Left kidney (tissue), 2 donors: ENCODE data around the gene MTPN. TPM values are rescaled to one million over a fixed set of nuclear protein-coding genes. Genes with fewer than 3 reads are reported as not detected.

Source experiments
- DNase-seq: peaks from one replicate; pipeline ENCODE4 v3.0.0-alpha.2; 2013
- polyA plus RNA-seq: library from polyadenylated mRNA; unstranded; fragments of 120-200 nt; gene quantifications from one replicate; pipeline ENCODE4 v1.2.1, GENCODE V29; 2013; ENCODE audit not compliant: insufficient read length

Gene MTPN
- polyA plus RNA-seq, 1 donor: 163 TPM

DNA sequence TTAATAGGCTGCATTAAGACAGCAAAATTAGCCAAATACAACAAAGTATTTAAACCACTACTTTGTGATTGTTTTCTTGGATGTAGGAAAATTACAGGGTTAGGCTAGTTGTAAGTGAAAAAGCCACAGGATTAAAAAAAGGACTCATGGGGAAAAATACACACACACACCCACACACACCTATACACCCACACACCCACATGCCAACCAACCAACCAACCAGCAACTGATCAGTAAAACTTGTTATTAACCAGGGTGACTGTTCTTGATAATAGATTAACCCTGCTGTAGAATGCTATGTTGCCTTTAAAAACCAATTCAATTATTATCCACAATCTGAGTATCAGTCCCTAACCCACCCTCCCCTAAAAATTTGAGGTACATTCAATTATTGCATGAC, 49.0 kb downstream of the MTPN start:
- no peak for DNase-seq

DNA sequence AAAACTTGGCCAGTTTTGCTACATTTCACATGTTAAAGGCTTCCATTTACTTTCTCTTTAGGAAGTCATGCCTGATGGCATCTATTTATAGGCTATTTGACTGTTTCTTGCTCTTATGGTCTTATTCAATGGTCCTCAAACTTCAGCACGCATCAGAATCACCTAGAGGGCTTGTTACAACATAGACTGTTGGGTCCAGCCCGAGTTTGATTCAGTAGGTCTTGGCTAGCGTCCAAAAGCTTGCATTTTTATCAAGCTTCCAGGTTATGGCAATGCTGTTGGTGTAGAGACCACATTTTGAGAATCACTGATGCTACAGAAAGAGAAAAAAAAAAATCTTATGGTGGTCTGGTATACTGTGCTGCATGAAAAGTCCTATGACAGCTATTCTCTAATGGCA, 51.9 kb downstream of the MTPN start:
- DNase-seq: no peak

DNA sequence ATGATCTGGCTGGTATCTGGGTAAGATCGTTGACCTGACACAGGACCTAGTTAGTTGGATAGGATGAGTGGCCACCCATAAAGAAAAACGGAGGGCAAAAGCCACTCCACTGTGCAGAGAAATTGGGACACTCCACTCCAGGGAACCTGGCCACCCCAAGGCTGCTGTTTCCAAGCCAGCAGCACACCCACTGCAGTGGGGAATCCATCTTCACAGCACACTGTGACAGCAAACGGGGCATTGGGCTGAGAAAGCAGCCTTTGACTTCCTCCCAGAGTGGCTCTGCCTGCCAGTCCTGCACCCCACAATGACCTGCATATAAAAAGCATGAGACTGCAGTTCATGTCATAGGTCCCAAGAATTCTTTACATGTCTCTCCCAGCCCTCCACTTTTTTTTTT, 52.9 kb downstream of the MTPN start:
- DNase-seq: no peak

DNA sequence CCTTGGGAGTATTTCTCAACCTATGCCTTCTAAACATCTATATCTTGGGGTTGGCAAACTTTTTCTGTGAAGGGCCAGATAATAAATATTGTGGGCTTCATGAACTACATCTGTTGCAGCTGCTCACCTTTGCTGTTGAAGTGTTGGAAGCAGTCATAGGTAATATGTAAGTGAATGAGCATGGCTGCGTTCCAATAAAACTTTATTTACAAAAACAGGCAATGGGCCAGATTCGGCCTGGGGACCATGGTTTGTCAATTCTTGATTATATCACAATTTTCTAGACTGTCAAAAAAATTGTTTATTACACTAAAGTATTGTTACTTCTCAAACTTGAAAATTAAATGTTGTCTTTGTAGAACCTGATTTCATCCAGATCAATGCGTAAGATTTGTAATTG, 54.9 kb downstream of the MTPN start:
- no peak for DNase-seq

DNA sequence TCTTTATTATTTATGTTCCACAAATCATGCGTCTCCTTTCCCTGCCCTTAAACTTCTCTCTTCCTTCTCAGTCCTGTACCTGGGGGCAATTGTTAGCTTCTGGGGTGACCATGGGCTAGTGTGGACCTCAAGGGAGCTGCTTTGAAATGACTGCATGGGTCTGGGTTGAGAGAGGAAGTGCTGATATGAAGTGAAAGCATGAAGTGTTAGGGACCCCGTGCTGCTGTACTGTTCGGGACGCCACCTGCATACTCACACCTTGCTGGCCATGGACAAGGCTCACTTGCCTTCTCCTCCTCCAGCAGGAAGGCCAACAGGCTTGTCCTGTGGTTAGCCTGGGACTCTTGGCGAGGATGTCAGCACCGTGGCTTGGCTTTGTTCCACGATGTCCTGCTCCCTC, 56.7 kb downstream of the MTPN start:
- DNase-seq: no peak

DNA sequence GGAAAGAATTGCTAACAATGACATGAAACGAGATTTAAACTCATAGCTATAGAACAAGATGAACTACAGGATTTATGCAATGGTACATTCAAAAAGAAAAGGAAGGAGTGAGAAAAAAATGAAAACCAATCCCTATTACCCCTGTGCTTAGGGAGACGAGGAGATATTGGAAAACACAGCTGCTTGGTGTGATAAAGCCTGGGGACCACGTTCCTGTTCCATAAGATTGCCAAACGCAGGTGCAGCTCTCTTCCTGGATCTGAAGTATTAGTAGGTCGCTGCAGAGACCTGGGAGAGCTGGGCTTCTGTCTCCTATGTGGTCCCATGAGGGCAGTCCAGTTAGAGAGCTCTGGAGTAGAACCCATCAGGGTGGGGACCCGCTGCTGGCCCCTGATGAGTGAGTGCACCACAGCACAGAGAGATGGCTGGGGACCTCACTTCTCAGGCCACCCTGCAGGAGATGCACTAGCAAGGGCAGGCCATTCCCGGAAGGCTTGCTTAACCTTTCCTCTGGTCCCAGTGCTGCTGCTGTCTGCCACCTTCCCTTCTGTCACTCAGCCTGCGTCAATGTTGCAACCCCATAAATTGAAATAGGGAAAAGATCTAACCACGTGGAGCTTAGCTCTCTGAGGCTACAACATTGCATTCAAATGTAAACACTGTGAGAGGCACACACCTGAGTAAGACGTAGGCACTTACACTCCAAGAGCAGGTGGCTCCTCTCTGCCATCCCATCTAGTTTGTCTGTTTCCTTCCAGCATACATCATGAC, 57.9 kb downstream of the MTPN start:
- no peak for DNase-seq

DNA sequence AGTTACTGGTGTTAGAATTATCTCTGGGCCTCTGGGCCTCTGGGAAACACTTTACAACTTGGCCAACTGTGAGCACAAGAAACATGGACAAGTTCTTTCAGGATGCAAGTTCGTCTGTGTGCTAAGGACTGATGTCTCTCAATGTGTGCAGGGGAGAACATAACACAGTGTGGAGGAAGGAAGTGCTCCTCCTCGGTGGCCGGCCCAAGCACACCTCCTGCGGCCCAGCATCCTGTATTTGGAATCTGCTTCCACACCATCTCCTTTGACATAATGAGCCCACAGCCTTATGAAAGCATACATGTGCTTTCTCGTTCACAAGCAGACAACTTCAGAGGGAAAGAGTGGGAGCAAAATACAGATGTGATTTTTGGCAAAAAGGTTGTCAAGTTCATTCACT, 59.0 kb downstream of the MTPN start:
- no peak for DNase-seq

DNA sequence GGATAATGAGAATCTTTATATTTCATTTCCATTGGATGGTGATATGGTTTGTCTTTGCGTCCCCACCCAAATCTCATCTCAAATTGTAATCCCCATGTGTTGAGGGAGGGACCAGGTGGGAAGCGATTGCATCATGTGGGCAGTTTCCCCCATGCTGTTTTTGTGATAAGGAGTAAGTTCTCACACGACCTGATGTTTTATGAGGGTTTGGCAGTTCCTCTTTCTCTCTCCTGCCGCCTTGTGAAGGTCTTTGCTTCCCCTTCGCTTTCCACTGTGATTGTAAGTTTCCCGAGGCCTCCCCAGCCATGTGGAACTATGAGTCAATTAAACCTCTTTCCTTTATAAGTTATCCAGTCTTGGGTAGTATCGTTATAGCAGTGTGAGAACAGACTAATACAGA, 59.4 kb downstream of the MTPN start:
- no peak for DNase-seq

DNA sequence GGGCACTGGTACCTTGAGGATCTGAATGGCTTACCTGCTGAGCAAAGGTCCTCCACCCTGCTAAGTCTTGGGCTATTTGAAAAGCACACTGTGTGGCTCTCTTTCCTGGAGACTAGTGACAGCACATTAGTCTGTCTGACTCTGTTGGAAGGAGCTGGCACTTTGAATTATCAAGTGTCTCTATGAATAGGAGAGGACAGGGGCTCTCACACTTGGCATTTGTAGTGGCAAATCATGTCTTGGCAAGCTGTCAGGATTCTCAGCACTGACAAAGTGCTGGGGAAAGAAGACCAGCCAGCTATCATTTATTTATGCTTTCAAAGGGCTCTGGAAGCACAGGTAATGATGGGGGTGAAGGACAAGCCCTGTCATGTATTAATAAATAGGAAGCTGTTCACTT, 62.8 kb downstream of the MTPN start:
- no peak for DNase-seq

DNA sequence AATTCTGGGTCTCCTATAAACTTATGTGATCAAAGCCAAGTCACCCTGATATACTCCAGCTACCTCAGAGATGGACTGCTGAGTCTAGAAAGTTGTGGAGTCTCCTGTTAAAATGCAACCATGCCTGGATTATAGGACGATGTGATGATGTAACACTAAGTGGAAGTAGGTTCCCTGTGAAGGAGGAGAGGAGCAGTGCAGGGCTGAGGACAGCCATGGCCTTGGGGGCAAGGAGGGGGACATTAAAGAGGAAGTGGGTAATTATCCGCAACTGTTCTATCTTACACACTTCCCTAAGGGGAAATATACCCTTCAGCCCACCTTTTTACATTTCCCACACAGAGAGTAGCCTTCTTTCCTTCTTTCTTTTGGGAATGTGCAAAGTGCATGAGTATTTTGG, 63.8 kb downstream of the MTPN start:
- no peak for DNase-seq

DNA sequence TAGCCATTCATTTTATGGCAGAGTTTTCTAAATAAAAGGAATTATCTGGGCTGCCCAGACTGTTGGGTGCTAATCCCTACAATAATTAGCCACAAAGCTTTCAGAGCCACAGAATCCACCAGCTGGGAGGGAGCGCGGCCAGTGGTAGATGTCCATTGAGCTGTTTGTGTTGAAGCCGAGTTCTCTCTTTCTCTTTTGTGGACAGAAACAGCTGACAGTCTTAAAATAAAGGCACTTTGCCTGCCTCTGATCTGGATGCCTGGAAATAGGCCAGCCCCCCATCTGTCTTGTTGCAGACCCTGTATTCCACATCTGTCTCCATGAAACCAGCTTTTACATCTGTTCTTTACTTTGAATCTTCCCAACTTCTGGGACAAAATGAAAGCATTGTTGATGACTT, 66.1 kb downstream of the MTPN start:
- peak; percentile 49 for DNase-seq

DNA sequence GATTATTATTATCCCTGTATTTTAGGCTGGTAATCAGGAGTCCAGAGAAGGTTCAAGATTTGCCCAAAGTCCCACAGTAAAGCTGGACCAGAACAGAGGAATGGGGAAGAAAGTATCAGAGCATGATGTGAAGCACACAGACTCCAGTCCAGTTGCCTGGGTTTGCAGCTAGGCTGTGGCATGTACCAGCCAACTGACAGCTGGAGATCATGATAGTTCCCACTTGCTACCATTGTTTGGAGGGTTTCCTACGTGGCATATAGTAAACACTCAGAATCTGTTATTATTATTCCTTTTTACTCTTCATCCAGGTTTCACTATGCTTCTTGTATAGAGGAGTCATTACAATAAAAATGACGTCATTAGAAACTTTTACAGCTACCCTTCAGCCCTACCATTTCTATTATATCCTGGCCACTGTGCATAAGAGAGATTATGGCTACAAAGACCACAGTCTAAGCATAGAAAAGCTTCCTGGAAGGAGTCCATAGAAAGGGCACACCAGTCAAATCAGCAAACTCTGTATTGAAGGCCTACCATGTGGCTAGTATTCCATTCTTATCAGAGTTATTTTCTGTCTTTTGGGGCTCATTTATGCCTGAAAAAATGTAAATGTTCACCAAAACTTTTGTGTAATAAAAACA, 66.6 kb downstream of the MTPN start:
- no peak for DNase-seq

DNA sequence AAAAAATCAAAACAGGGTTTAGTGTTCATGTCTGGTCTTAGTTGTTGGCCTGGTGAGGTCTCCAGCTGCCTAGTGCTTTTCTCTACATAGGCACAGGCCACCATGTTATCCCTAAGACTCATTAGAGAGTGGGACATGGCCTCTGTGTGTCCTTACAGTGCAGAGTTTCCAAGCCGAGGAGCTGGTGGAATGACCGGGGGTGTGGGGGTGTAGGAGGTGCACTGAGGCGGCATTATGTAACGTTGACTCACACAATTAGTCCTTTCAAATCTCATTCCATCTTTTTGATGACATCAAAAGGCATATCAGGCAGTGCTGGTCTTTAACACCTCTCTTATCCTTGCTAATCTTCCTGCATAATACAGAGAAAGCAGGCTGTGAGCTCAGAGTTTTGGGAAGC, 71.3 kb downstream of the MTPN start:
- no peak for DNase-seq

DNA sequence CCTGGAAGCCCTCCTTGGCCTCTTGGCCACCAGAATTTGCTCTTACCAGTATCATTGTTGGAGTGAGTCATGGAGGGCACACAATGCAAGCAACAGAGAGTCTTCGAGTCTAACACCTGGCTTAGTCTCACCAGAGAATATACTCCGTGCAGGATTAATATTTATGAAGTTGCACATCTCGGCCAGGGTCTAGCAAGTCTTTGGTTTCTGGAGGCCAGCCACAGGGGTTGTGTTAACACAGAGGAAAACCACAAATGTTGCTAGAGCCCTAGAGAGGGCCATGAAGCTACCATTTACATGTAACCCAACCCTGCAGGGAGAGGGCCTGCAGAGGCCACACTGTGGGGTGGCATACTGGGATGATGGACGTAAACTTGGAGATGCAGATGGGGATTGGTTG, 71.8 kb downstream of the MTPN start:
- DNase-seq: no peak

DNA sequence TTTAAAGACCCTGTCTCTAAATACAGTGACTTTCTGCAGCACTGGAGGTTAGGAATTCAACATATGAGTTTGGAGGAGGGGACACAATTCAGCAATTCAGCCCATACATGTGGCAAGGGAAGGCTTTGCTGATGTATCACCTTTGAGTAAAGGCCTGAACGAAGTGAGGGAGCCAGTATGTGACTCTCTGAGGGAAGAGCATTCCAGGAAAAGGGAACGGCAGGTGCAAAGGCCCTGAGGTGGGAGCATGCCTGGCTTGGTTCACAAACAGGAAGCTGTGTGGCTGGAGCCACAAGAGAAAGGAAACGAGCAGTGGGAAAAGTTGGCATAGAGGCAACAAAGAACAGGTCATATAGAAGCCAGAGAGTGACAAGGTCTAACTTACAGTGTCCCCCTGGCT, 72.9 kb downstream of the MTPN start:
- no peak for DNase-seq

DNA sequence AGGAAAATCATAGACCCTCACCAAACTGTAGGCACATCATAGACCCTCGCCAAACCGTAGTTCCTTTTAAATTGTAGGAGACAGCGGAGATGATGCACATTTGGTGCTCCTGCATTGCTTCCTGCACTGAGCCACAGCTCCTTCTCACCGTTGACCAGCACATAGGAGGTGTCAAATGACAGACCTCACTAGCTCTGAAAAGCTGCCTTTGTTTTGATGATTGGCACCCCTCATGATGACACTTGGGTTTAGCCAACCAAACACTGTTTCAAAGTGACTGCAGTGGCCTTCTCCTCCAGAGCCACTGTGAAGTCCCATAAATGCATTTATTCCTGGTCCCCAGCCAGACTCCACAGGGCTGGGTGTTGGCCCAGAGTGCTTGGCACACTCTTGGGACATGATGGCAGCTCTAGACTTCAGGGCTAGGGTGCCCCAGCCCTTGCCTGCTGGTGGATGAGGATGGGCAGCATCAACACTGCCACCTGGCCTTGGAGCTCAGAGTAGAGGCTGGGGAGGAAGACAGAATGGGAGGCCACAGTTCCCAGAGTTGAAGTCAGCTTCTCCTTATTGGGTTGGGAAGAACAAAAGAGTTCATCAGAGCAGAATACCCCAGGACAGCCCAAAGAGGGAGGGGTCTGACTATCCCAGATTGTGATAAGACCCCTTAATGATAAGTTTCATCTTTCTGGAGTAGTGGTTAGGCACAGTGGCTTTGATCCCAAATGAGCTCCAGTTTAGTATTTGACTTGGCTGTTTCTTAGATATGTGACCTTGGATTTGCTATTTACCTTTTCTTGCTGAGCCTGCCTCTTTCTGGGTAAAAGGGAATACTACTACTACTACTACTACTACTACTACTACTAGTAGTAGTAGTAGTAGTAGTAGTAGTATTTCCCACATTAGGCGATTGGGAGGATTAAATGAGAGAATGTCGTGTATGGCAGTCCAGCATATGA, 75.3 kb downstream of the MTPN start:
- DNase-seq: no peak

DNA sequence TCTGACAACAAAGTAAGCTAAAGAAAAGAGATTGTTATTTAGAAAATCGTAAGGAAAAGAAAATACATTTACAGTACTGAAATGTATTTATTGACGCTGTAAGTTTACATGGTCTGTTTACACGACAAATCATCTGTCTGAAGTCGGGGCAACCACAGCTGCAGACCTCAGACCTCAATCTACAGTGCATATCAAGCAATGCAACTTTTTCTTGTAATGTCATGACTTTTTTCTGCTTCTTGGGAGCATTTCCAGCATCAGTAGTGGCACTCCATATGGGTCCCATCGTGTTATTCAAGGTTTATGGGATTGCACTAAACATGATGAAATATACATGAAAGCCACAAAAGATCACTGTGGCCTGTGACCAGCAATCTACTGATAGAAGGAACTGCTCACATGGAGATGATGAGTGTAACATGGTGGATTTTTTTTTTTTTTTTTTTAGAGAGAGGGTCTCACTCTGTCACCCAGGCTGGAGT, 77.1 kb downstream of the MTPN start:
- peak; percentile 40 for DNase-seq

DNA sequence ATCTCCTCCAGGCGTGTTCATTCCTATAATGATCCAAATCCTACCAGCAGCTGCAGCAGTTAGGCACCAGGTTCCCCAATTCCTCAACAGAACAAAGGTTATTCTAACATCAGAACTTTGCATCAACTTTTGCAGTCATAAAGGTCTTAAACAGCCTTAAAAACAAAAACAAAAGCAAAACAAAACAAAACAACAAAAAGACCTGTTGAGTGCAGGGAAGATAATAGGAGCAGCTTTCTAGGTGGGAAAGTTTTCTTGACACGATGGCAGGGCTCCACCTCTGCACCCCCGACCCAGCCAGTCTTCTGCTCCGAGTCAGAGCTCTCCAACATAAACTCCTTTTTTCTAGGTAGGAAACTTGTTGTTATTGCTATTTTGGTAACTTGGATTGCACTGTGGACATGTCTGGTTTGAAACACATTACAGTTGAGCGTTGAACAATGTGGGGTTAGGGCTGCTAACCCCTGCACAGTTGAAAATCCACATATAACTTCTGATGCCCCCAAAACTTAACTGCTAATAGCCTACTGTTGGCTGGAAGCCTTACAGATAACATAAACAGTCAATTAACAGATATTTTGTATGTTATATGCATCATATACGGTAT, 77.6 kb downstream of the MTPN start:
- DNase-seq: no peak

DNA sequence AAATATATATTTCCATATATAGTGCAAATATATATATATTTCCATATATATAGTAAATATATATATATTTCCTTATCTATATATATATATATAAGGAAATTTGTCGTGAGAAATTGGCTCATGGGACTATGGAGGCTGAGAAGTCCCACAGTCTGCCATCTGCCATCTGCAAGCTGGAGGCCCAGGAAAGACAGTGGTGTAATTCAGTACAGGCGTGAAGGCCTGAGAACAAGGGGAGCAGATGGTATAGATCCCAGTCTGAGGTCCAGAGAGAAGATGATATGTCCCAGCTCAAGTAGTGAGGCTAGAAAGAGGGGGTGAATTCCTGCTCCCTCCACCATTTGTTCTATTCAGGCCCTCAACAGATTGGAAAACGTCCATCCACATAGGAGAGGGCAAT, 78.9 kb downstream of the MTPN start:
- DNase-seq: no peak

DNA sequence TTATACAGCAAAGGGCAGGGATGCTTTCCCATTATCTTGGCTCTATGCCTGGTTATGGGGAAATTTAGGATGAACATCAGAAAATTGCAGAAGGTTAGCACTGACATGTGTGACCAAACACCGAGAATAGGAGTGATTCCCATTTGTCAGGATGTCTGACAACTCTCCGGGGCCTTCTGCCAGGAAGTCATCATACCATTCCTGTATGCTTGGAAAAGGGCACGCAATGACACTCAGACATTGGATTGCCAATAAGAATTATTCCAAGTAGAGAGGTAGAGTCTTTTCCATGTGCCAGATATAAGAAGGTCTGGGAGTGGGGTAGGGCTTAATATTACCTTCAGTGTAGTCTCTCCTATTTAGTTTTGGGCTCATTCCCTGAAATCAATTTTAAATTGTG, 82.3 kb downstream of the MTPN start:
- no peak for DNase-seq

DNA sequence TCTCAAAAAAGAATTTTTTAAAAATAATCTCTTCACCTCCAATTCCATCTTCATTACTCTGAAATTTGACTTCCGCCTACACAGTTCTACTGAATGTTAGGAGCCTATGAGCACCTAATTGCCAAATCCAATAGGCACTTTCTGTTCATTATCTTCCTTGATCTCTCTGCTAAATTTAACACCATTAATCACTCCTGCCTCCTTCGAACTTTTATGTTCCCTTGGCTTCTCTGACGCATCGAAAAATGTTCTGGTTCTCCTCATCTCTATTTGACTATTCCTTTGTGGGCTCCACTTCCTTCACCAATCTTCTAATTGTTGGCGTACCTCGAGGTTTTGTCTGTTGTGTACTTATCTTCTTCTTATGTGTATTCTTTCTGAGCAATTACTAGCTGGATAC, 87.3 kb downstream of the MTPN start:
- DNase-seq: no peak

DNA sequence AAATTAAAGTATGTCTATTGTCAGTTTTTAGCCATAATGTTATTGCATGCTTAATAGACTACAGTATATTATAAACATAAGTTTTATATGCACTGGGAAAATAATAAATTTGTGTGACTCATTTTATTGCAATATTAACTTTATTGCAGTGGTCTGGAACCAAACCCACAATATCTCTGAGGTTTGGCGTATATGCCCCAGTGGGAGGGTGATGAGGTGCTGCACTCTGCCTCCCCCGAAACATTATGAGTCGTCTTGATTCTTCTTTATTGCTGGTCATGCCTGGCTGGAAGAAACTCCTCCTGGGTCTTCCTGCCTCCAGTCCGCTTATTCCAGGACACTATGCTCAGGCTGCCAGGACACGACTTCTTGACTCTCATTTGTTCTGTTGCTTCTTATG, 88.4 kb downstream of the MTPN start:
- no peak for DNase-seq
